A673 (cell line): ENCODE measurements around the gene DPYD.

Source experiments
- EZH2 ChIP-seq: fragments of 200-600 bp; sonication (generic); IDR thresholded peaks from 2 replicates; pipeline ENCODE4 v1.6.1; 2017; ENCODE audit warnings: borderline replicate concordance, low read depth, mild to moderate bottlenecking, mixed read lengths, antibody characterized with exemption, low read length; ENCODE audit not compliant: poor library complexity, severe bottlenecking
- TF ChIP-seq, protein P1 (sequence below): fragments of 300-800, 200-600 bp; sonication (generic); conservative IDR thresholded peaks from 2 replicates; pipeline ENCODE4 v1.5.1; 2017; ENCODE audit warnings: low read depth, mild to moderate bottlenecking, antibody characterized with exemption, low read length, moderate library complexity, mixed read lengths

DNA sequence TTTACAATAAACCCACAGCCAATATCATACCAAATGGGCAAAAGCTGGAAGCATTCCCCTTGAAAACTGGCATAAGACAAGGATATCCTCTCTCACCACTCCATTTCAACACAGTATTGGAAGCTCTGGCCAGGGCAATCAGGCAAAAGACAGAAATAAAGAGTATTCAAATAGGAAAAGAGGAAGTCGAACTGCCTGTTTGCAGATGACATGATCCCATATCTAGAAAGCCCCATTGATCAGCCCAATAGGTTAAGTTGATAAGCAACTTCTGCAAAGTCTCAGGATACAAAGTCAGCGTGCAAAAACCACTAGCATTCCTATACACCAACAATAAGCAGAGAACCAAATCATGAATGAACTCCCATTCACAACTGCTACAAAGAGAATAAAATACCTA lies 235.5 kb downstream of the DPYD start:
- TF ChIP-seq, protein P1, sequence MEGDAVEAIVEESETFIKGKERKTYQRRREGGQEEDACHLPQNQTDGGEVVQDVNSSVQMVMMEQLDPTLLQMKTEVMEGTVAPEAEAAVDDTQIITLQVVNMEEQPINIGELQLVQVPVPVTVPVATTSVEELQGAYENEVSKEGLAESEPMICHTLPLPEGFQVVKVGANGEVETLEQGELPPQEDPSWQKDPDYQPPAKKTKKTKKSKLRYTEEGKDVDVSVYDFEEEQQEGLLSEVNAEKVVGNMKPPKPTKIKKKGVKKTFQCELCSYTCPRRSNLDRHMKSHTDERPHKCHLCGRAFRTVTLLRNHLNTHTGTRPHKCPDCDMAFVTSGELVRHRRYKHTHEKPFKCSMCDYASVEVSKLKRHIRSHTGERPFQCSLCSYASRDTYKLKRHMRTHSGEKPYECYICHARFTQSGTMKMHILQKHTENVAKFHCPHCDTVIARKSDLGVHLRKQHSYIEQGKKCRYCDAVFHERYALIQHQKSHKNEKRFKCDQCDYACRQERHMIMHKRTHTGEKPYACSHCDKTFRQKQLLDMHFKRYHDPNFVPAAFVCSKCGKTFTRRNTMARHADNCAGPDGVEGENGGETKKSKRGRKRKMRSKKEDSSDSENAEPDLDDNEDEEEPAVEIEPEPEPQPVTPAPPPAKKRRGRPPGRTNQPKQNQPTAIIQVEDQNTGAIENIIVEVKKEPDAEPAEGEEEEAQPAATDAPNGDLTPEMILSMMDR = no peak
- TF ChIP-seq EZH2 = no peak
